Astrocyte of the hippocampus (primary cell): ENCODE results near the gene GREB1L.
"Not testable (repeated sequence)": the region's sequence is repeated elsewhere in the genome, so short reads cannot be mapped to it uniquely, and the experiment has no call there.

Experiments used
- DNase-seq: peaks from one replicate; pipeline ENCODE4 v3.0.0; 2011; ENCODE audit warnings: low read depth, low spot score

Gene GREB1L

DNA sequence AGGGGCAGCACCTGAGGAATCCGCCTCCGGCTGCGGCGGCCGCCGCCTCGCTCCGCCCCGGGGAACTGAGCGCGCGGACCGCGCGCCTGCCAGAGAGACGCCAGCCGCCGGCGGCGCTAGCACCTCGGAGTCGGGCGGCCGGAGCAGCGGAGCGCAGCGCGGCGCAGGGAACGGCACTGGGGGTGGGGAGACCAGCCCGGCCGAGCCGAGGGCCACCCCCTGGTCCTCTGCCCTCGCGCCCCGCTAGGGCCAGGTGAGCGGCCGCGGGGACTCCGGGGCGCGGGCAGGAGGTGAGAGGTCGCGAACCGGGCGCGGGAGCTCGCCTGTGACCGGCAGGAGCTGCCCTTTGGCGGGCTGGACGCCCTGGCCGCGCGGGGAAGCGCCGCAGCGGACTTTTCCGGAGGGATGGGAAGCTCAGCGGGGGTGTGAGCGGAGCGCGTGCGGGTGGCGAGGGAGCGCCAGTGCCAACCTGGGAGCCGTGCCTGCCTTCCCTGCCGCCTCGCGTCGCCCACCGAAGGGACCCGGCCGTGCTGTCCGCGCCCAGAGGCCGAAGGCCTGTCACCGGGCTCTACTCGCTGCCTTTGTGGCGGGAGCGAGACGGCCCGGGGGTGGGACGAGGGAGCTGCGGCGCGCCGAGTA, at the start of gene GREB1L:
Gene GREB1L (plus strand): TSS at position 92 of the 639 bp plus-strand sequence. CDS start 141,287 bp downstream, outside the sequence.
- DNase-seq, result peak; percentile 95

GRCh38 chr18:21192308-21192624, 49.8 kb upstream of the GREB1L start:
- DNase-seq, result no peak

GRCh38 chr18:21194871-21195771, 46.9 kb upstream of the GREB1L start:
- DNase-seq, result peak; percentile 59

- DNase-seq, result peak; percentile 74
Measured at GRCh38 chr18:21196426-21196825, 45.6 kb upstream of the GREB1L start.

DNA sequence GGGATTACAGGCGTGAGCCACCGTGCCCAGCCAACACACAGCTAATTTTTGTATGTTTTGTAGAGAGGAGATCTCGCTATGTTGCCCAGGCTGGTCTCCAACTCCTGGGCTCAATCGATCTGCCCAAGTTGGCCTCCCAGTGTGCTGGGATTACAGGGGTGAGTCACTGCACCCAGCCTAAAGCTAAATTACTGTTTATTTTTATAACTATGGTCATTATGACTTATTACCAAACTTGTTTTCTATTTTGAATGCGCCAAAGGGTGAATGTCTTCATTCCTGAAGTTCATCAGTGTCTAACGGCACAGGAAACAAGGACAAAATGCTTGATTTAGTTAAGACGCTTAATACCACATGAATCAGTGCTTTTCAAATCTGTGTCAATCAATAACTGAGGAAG, 38.9 kb upstream of the GREB1L start:
- DNase-seq, result no peak

- DNase-seq, result no peak
Measured at GRCh38 chr18:21203542-21204241, 38.3 kb upstream of the GREB1L start.

- no peak for DNase-seq
Measured at GRCh38 chr18:21205695-21206094, 36.3 kb upstream of the GREB1L start.

GRCh38 chr18:21210278-21210677, 31.8 kb upstream of the GREB1L start:
- DNase-seq, result no peak

DNA sequence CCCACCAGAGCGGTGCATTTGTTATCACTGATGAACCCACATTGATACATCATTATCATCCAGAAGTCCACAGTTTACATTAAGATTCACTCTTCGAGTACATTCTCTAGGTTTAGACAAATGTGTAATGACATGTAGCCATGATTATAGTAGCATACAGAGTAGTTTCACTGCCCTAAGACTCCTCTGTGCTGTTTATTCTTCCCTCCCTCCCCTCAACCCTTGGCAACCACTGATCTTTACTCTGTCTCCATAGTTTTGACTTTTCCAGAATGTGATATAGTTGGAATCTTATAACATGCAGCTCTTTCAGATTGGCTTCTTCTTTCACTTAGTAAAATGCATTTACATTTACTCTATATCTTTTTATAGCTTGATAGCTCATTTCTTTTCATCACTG, 31.2 kb upstream of the GREB1L start:
- no peak for DNase-seq

DNA sequence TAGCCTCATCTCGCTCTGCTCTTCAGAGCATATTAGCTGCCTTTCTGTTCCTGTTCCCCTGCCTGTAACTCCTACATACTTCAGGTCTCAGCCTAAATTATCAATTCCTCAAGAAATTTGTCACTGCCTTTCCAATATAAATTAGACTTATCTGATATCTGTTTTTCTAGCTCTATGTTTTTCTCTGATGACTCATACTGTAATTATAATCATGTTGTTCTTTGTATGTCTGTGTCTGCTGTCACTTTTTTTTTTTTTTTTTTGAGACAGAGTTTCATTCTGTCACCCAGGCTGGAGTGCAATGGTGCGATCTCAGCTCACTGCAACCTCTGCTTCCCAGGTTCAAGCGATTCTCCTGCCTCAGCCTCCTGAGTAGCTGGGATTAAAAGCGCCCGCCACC, 27.6 kb upstream of the GREB1L start:
- DNase-seq, result not testable (repeated sequence)

DNA sequence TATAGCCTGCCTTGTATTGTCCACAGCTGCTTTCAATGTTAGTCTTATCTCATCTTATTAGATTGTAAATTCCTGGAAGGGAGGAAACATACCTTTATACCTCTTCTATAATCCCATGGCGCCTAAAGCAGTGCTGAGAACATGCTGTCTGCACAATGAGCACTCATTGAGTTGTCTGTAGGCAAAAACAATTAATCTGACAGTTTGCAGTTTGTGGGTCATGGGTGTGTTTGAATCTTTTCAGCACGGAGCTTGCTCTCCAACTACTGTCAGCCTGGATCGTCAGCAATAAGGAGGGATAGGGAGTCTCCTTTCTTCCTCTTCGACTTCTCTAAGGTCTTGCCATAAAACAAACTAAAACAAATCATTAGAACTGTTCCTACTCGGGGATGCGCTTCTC, 26.5 kb upstream of the GREB1L start:
- no peak for DNase-seq

DNA sequence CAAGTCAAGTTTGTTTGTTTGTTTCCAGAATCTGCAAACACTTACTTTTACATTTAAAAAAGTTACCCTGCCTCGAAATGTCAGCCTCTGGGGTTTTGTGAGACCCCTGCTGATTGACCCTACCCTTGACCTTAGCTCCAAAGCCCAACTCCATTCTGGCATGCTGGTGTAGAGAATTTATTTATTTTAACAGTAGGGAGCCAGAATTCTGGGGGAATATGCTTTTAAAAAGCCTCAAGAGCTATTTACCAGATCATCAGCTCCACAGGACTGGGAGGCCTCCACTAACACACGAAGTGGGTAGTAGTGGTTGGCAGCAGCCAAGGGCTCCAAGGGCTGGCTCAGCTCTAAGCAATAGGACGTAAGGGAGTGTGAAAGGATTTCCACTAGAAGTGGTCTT, 23.2 kb upstream of the GREB1L start:
- no peak for DNase-seq

- peak; percentile 29 for DNase-seq
Measured at GRCh38 chr18:21230436-21230835, 11.6 kb upstream of the GREB1L start.

DNA sequence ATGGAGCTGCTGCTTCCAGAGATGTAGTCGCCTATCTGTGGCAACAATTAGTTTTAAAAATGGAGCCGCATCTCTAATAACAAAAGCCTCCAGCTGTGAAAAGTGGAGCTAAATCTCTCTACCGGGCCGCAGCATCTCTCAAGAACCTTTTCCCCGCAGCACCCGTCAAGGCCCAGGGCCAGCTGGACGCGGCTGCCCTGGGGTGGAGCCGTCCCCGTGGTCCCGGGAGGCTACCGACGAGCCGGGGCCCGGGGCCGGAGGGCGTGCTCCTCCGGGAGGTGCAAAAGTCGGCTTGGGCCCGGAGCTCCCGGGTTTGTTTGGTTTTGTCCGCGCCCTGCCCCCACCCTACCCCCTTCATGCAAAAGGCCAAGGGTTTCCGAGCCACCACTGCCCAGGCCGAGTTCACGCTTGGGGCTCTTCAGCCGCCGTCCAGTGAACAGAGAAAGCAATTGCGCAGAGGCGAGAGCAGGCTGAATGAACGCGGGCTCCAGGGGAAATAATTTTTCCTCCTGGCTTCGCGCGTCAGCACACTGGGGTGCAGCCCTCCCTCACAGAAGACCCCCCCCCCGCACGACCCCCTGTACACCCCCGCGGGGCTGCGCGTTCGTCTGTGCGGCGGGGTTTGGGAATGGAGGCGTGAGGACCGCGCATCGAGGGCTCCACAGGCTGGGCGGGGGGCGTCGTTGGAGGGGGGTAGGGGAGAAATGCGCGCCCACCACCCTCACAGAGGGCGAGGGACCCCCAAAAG, 557 bp upstream of the GREB1L start:
- DNase-seq, result peak; percentile 58

- DNase-seq, result peak; percentile 58
Measured at GRCh38 chr18:21242780-21243401, 859 bp downstream of the GREB1L start.

GRCh38 chr18:21254576-21254975, 12.5 kb downstream of the GREB1L start:
- no peak for DNase-seq

GRCh38 chr18:21255211-21255610, 13.2 kb downstream of the GREB1L start:
- DNase-seq, result peak; percentile 28

DNA sequence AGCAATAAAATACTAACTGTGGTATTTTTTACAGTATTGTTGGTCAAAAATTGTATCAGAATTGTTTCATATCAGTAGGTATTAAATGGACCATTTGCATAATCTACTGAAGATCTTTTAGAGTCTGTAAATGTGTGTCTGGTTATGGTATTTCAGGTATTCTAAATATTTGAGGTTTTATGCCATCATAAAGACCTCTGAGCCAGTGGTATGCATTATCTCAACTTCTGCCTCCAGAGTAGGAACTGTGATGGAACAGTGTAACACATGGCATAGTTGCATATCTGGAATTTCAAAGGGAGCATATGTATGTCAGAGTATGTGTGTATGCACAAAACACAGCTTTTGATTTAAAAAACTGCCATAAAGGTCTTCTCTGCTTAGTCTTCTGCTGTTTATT, 15.4 kb downstream of the GREB1L start:
- DNase-seq, result peak; percentile 70

DNA sequence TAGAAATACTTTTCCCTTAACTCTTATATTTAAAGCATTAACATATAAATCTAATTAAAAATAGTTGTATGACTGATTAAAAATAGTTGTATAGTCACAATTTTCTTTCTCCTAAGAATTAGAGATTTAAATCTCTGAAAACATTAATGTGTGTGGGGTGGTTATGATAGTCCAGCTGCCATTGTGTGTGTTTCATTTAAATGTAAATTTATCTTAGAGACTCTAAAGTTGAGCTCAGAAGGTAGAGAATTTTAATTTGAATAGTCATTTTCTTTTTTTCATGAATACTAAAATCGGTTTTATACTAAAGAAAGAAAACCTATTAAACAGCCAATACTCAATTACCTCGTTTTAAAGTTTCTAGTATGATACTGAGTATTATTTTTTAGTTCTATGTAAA, 18.6 kb downstream of the GREB1L start:
- DNase-seq, result no peak

DNA sequence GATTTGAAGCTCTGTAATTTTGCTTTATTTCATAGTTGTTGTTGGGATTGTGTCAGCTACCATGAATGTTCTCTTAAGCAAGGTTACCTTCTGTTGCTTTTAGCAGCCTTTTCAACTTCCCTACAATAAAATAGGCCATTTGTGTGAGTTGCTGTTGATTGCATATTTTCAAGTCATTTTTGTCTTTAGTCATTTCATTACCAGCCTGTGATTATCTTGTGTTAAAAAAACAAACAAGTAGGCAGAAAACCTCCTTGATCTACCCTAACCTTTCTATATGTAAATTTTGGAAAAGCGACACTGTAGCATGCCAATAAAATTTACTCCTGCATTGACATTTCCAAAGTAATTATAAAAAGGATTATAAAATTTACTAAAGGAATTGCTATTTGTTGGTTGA, 19.3 kb downstream of the GREB1L start:
- no peak for DNase-seq

GRCh38 chr18:21262244-21262643, 20.2 kb downstream of the GREB1L start:
- no peak for DNase-seq
